Astrocyte (in vitro differentiated cells and primary cell): Measurements from ENCODE around the gene MRPS6.

Experiments used
- EZH2 ChIP-seq: IDR thresholded peaks from 2 replicates; pipeline ENCODE4 v1.6.1; 2012; ENCODE audit warnings: mild to moderate bottlenecking, low read length, inconsistent platforms; ENCODE audit not compliant: insufficient read depth
- TF ChIP-seq, protein P1 (sequence below): IDR thresholded peaks from 2 replicates; pipeline ENCODE4 v1.5.1; 2011; ENCODE audit warnings: low read depth, mild to moderate bottlenecking, inconsistent platforms, low read length, moderate library complexity; ENCODE audit not compliant: insufficient read depth

DNA sequence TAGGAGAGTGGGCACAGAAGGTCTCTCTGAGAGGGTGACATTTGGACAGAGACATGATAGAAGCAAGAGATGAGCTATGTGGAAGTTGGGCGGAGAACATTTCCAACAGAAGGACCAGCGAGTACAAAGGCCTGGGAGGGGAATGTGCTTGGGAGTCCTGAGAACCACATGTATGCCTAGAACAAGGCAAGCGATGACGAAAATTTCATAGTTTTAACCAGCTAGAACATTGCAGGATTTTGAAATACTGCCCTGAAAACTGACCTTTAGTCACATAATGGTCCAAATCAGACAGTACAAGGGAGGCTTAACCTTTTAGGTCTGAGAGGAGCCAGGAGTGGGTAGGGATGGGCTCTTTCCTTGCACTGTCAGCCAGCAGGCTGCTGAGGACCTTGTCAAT lies 68.0 kb downstream of the MRPS6 start:
- no peak for TF ChIP-seq EZH2
- TF ChIP-seq, protein P1, sequence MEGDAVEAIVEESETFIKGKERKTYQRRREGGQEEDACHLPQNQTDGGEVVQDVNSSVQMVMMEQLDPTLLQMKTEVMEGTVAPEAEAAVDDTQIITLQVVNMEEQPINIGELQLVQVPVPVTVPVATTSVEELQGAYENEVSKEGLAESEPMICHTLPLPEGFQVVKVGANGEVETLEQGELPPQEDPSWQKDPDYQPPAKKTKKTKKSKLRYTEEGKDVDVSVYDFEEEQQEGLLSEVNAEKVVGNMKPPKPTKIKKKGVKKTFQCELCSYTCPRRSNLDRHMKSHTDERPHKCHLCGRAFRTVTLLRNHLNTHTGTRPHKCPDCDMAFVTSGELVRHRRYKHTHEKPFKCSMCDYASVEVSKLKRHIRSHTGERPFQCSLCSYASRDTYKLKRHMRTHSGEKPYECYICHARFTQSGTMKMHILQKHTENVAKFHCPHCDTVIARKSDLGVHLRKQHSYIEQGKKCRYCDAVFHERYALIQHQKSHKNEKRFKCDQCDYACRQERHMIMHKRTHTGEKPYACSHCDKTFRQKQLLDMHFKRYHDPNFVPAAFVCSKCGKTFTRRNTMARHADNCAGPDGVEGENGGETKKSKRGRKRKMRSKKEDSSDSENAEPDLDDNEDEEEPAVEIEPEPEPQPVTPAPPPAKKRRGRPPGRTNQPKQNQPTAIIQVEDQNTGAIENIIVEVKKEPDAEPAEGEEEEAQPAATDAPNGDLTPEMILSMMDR = no peak
